Mammary epithelial cell (primary cell): ENCODE results near the gene CDK8.

Experiments used
- CTCF ChIP-seq, 2 donors: IDR thresholded peaks in 1 of 2; conservative IDR thresholded peaks in 1 of 2; 2 replicates each; pipeline ENCODE4 v1.5.1; 2011 to 2012; ENCODE audit warnings: inconsistent platforms in 2 of 2, low read length in 2 of 2, mild to moderate bottlenecking in 2 of 2, control low read depth in 1 of 2, low read depth in 1 of 2; ENCODE audit not compliant: insufficient read depth in 1 of 2; ENCODE audit errors: extremely low read depth in 1 of 2
- EZH2 ChIP-seq: IDR thresholded peaks from 2 replicates; pipeline ENCODE4 v1.6.1; 2012; ENCODE audit warnings: low read length, inconsistent platforms, borderline replicate concordance

GRCh38 chr13:26386026-26386425 is 132.1 kb downstream of the CDK8 start:
- no peak for TF ChIP-seq EZH2
- TF ChIP-seq CTCF (conservative IDR thresholded peaks at IDR 0.05 in 1 of 2, IDR thresholded peaks at IDR 0.05 in 1 of 2; ENCODE audit: extremely low read depth in 1 of 2, insufficient read depth in 1 of 2, low read depth in 1 of 2, low read length in 2 of 2), result no peak
